Thyroid gland (tissue), 4 donors: ENCODE measurements around the gene OR56A5. TPM values are rescaled to one million over a fixed set of nuclear protein-coding genes. Genes with fewer than 3 reads are reported as not detected.
A peak's percentile ranks its signal among the peaks of the same experiment; 100 is the strongest.

Source experiments
- DNase-seq, 2 donors: peaks; one replicate each; pipeline ENCODE4 v3.0.0-alpha.2; 2019
- H3K27ac ChIP-seq, 3 donors: fragments of 200-600 bp; sonication (generic); 1 replicate in 2 of 3; 2 replicates in 1 of 3; pipeline ENCODE4 v1.5.1; 2016 to 2019; ENCODE audit warnings: mild to moderate bottlenecking in 1 of 3, moderate library complexity in 1 of 3
- H3K27me3 ChIP-seq: fragments of 200-600 bp; sonication (generic); one replicate; pipeline ENCODE4 v1.5.1; 2019
- H3K36me3 ChIP-seq, 2 donors: fragments of 200-600 bp; sonication (generic); one replicate each; pipeline ENCODE4 v1.5.1; 2016 to 2019
- H3K4me1 ChIP-seq, 2 donors: fragments of 200-600 bp; sonication (generic); one replicate each; pipeline ENCODE4 v1.5.1; 2017 to 2019
- H3K4me3 ChIP-seq, 3 donors: fragments of 200-600 bp; sonication (generic); replicated peaks in 1 of 3; 1 replicate in 2 of 3; 2 replicates in 1 of 3; pipeline ENCODE4 v1.5.1; 2016; ENCODE audit warnings: mild to moderate bottlenecking in 1 of 3
- H3K9me3 ChIP-seq: fragments of 200-600 bp; sonication (generic); one replicate; pipeline ENCODE4 v1.5.1; 2017
- CTCF ChIP-seq, 6 experiments: fragments of 200-600 bp in 3 of 6; fragments of 450-650 bp in 3 of 6; sonication (generic) in 3 of 6; IDR thresholded peaks; one replicate each; pipeline ENCODE4 v1.5.1; 2016 to 2019; ENCODE audit warnings: antibody characterized with exemption in 6 of 6, mild to moderate bottlenecking in 2 of 6, inconsistent platforms in 1 of 6, moderate library complexity in 1 of 6
- POLR2A ChIP-seq, 2 donors: fragments of 450-650 bp; IDR thresholded peaks; one replicate each; pipeline ENCODE4 v1.6.1; 2017; ENCODE audit warnings: antibody characterized with exemption in 2 of 2, mild to moderate bottlenecking in 2 of 2, moderate library complexity in 1 of 2
- WGBS, 2 donors: methylation state at CpG; one replicate each; pipeline ENCODE4 v1.1.5; 2017; 5-methylcytosine and 5-hydroxymethylcytosine counted together
- intact Hi-C: fragments of 100-400 bp; cut with DNase I; formaldehyde crosslinking; loops from one replicate; pipeline ENCODE4 v1.15.1; 2023
- total RNA-seq, 4 donors: library from RNA; depleted of rRNA; stranded (reverse); fragments of >200 nt; gene quantifications; one replicate each; pipeline ENCODE4 v1.2.3, GENCODE V29; 2016

OR56A5 gene
- total RNA-seq, 4 donors from 2014 or later: not detected

GRCh38 chr11:6002202-6002699 is 34.0 kb upstream of the OR56A5 start:
- intact Hi-C loops: no loop called here
- WGBS, 2 donors: 75 to 79% methylated on average over 7 of the region's 7 CpGs
- H3K4me3 ChIP-seq: no peak overlapping the region

GRCh38 chr11:5994791-5995190 is 26.5 kb upstream of the OR56A5 start:
- Histone ChIP-seq H3K36me3 (no peaks in the 10 kb centered on the region), H3K27ac (no peak overlapping the region), H3K4me3 (no peak overlapping the region), H3K9me3 (no peaks in the 10 kb centered on the region), H3K4me1 (no peaks in the 10 kb centered on the region), H3K27me3 (no peaks in the 10 kb centered on the region)
- no peak for DNase-seq
- TF ChIP-seq POLR2A (IDR thresholded peaks at IDR 0.05): no peak
- 83 to 90% methylated on average over 13 to 14 of the region's 14 CpGs for WGBS, 2 donors
- intact Hi-C loops: no loop called here

More at GRCh38 chr11:6002202-6002699, 34.0 kb upstream of the OR56A5 start:
- no peak for DNase-seq
- H3K27me3 ChIP-seq: no peaks in the 10 kb centered on the region
- no peaks in the 10 kb centered on the region for H3K4me1 ChIP-seq
- H3K36me3 ChIP-seq: no peaks in the 10 kb centered on the region
- TF ChIP-seq CTCF (IDR thresholded peaks at IDR 0.05) (no peak), POLR2A (IDR thresholded peaks at IDR 0.05) (no peak)
- H3K27ac ChIP-seq: no peak overlapping the region
- H3K9me3 ChIP-seq: no peaks in the 10 kb centered on the region

DNA sequence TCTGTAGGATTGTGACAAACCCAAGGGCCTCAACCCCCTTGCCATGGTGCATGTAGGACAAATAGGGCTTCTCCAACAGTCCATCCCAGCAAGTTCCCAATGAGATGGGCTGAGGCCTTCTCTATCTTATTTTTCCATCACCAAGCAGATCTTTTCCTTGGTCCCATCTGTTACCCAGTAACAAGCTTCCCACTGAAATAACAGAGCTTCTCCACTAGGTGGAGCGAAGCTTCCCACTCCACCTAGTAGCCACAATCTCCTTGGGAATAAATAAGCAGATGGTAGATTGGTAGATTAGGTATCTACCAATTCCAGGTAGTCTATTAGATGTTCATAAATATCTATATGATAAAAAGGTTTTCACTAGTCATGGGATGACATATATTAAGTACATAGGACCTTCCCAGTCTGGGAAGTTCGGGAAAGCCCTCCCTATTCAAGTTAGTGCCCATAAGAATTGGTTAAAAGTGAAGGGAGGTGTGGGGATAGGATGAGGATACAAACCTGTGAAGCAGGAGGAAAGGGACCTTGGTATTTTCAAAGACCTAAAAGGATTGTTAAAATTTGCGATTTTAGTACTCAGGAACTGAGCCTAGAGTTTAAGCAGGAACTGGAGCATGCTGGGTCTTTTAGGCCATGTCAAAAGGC is 24.4 kb upstream of the OR56A5 start:
- H3K4me3 ChIP-seq: no peak overlapping the region
- H3K27me3 ChIP-seq: no peaks in the 10 kb centered on the region
- no peaks in the 10 kb centered on the region for H3K9me3 ChIP-seq
- no peaks in the 10 kb centered on the region for H3K4me1 ChIP-seq
- no peak overlapping the region for H3K27ac ChIP-seq
- no peak for DNase-seq
- intact Hi-C loops: no loop called here
- TF ChIP-seq CTCF (IDR thresholded peaks at IDR 0.05): peak in 3 of 6 experiments; percentile 17 to 40 (median 30)
- no peak for TF ChIP-seq POLR2A (IDR thresholded peaks at IDR 0.05)
- 56 to 60% methylated on average over 3 of the region's 3 CpGs for WGBS, 2 donors
- H3K36me3 ChIP-seq: no peaks in the 10 kb centered on the region

DNA sequence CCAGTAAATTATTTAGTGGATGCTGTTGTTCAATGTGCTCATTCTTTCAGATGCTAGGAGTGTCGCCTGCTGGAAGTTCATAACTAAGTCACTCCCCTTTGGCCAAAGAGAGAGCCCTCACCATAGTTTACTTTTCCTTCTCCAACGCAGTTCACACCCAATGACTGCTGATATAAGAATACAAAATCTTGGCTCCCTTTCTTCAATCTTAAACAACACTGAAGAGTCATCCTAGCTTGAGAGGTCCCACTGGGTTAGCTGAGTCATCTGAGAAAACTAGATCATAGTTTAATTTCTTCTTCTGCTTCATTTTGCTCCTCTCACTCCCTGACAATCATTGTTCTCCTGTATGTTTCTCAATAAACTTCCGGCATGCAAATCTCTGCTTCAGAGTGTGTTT is 23.9 kb upstream of the OR56A5 start:
- Histone ChIP-seq H3K9me3 (no peaks in the 10 kb centered on the region), H3K4me1 (no peaks in the 10 kb centered on the region), H3K4me3 (no peak overlapping the region), H3K27me3 (no peaks in the 10 kb centered on the region), H3K27ac (no peak overlapping the region), H3K36me3 (no peaks in the 10 kb centered on the region)
- no peak for DNase-seq
- intact Hi-C loops: no loop called here
- no peak for TF ChIP-seq POLR2A (IDR thresholded peaks at IDR 0.05)
- 67 to 73% methylated on average over 3 of the region's 3 CpGs for WGBS, 2 donors

DNA sequence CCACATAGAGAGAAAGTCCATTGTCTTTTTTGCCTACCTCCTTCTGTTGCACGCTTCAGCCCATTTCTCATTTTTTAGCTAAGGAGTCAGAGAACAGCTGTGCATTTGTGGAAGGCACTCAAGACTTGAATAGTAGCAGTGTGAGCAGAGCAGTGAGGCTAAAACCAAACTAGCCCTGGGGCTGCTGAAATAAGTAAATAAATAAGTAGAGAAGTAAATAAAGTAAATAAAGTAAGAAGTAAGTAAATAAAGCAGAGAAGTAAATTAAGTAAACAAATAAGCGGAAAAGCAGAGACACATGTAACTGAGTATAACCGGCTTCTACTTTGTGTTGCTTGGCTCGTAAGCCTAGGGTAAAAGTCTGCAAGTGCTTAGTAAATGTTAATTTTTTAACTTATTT is 20.9 kb upstream of the OR56A5 start:
- Histone ChIP-seq H3K27ac (no peak overlapping the region), H3K27me3 (no peaks in the 10 kb centered on the region), H3K4me1 (no peaks in the 10 kb centered on the region), H3K4me3 (no peak overlapping the region), H3K36me3 (no peaks in the 10 kb centered on the region), H3K9me3 (no peaks in the 10 kb centered on the region)
- TF ChIP-seq POLR2A (IDR thresholded peaks at IDR 0.05) (no peak), CTCF (IDR thresholded peaks at IDR 0.05) (no peak)
- 57 to 69% methylated on average over 4 of the region's 4 CpGs for WGBS, 2 donors
- intact Hi-C loops: no loop called here
- no peak for DNase-seq

DNA sequence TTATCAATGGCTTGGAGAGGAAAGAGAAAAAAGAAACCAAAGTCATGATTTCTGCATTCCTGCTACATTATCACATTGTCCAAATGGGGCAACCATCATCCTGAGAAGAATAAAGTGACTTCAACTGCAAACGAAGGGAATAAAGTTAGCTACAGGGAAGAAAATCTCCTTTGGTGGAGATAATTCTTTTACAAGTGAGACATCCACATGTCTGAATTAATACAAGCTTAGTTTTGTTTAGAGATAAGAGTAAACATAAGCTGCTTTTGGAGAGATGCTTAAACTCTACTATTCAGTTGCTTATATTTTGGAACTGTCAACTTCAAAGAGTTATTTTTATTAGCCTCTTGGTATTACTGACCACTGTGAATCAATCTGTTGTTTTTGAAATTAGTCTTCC is 18.6 kb upstream of the OR56A5 start, which contains the start of gene OR52L1:
OR52L1 (minus strand) TSS at position 101 of the 400 bp plus-strand sequence; CDS start at position 46, 55 bp downstream.
- no peak for DNase-seq
- Histone ChIP-seq H3K4me1 (no peaks in the 10 kb centered on the region), H3K27ac (no peak within 1 kb of the TSS), H3K27me3 (no peaks in the 10 kb centered on the region), H3K9me3 (no peaks in the 10 kb centered on the region), H3K36me3 (no peaks in the 10 kb centered on the region), H3K4me3 (no peak within 1 kb of the TSS)
- 68 to 69% methylated on average over 1 of the region's 1 CpG for WGBS, 2 donors
- intact Hi-C loops: no loop called here
- TF ChIP-seq CTCF (IDR thresholded peaks at IDR 0.05): no peak
- TF ChIP-seq POLR2A (IDR thresholded peaks at IDR 0.05): no peak
